Neuron (in vitro differentiated cells): ENCODE data around the gene CDK5R1.

Experiments used
- H2AFZ ChIP-seq: one replicate; pipeline ENCODE4 v1.6.1; 2013; ENCODE audit warnings: low read depth, mild to moderate bottlenecking, inconsistent platforms, low read length, moderate library complexity
- H3K27me3 ChIP-seq: one replicate; pipeline ENCODE4 v1.6.1; 2013; ENCODE audit warnings: low read length; ENCODE audit not compliant: insufficient read depth
- H3K36me3 ChIP-seq: one replicate; pipeline ENCODE4 v1.6.1; 2013; ENCODE audit warnings: low read length; ENCODE audit not compliant: insufficient read depth
- H3K4me1 ChIP-seq: one replicate; pipeline ENCODE4 v1.6.1; 2013; ENCODE audit warnings: low read length; ENCODE audit not compliant: insufficient read depth
- H3K4me3 ChIP-seq: 2 replicates; pipeline ENCODE4 v1.5.1; 2013; ENCODE audit warnings: mild to moderate bottlenecking, low read length, moderate library complexity
- H3K9me3 ChIP-seq: one replicate; pipeline ENCODE4 v1.6.1; 2013; ENCODE audit warnings: low read length

CDK5R1 gene

GRCh38 chr17:32491371-32492263, 4.8 kb downstream of the CDK5R1 start:
- Histone ChIP-seq H2AFZ (no peak overlapping the region), H3K4me3 (no peak overlapping the region), H3K9me3 (no peaks in the 10 kb centered on the region), H3K4me1 (peaks cover 30% of the 10 kb centered on the region), H3K27me3 (no peaks in the 10 kb centered on the region), H3K36me3 (peaks cover 28% of the 10 kb centered on the region)

GRCh38 chr17:32492264-32492589, 5.4 kb downstream of the CDK5R1 start:
- Histone ChIP-seq H3K36me3 (peaks cover 28% of the 10 kb centered on the region), H3K9me3 (no peaks in the 10 kb centered on the region), H2AFZ (no peak overlapping the region), H3K27me3 (no peaks in the 10 kb centered on the region), H3K4me1 (peaks cover 30% of the 10 kb centered on the region), H3K4me3 (no peak overlapping the region)

GRCh38 chr17:32492648-32493289, 6.0 kb downstream of the CDK5R1 start:
- H3K36me3 ChIP-seq = peaks cover 28% of the 10 kb centered on the region
- peaks cover 27% of the 10 kb centered on the region for H3K4me1 ChIP-seq
- H3K4me3 ChIP-seq = no peak overlapping the region
- no peaks in the 10 kb centered on the region for H3K9me3 ChIP-seq
- no peaks in the 10 kb centered on the region for H3K27me3 ChIP-seq
- H2AFZ ChIP-seq = no peak overlapping the region

DNA sequence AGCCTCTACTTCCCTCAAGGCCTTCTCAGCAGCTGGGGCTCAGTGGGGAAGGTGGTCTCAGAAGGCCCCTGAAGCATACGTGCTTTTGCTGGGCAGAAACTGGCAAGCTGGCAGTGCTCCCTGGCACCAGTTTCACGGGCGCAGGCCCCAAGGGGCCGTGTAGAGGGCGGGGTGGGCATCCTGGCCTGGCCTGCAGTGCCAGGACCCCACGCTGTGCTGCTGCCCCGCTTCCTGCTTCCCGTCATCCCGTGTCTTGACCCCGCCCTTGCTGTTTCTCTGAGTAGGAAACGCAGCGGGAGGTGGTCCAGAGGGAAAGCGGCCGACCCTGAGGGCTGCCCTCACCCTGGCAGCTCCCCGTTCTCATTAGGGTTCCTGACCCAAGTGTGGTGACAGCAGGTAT, 6.8 kb downstream of the CDK5R1 start:
- H3K36me3 ChIP-seq = peaks cover 21% of the 10 kb centered on the region
- no peak overlapping the region for H3K4me3 ChIP-seq
- H2AFZ ChIP-seq = no peak overlapping the region
- no peaks in the 10 kb centered on the region for H3K27me3 ChIP-seq
- no peaks in the 10 kb centered on the region for H3K9me3 ChIP-seq
- peaks cover 20% of the 10 kb centered on the region for H3K4me1 ChIP-seq

DNA sequence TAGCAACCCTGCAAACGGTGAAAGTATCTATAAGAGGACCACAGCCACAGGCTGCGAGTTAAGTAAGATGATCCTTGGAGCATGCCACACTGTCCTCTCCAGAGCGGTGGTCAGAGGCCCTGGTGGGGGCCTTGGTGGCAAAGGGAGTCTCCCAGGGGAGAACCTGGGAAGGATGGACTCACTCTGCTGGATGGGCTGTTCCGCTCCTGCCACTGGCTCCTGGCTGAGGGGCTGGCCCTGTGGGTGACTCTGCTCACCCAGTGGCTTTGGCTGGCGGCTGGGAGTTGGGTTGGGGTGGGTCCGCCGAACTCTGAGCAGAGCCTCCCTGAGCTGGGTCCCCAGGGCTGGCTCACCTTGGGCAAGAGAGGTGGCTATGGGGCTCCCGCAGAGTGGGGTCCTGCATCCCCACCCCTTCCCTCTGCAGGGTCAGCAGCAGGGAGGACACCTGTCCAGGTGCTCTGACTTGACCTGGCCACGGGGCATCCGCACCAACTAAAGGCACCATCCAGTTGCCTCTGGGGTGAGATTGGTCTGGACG, 7.3 kb downstream of the CDK5R1 start:
- H3K27me3 ChIP-seq = no peaks in the 10 kb centered on the region
- peaks cover 16% of the 10 kb centered on the region for H3K36me3 ChIP-seq
- H3K4me3 ChIP-seq = no peak overlapping the region
- no peak overlapping the region for H2AFZ ChIP-seq
- H3K4me1 ChIP-seq = peaks cover 15% of the 10 kb centered on the region
- H3K9me3 ChIP-seq = no peaks in the 10 kb centered on the region

DNA sequence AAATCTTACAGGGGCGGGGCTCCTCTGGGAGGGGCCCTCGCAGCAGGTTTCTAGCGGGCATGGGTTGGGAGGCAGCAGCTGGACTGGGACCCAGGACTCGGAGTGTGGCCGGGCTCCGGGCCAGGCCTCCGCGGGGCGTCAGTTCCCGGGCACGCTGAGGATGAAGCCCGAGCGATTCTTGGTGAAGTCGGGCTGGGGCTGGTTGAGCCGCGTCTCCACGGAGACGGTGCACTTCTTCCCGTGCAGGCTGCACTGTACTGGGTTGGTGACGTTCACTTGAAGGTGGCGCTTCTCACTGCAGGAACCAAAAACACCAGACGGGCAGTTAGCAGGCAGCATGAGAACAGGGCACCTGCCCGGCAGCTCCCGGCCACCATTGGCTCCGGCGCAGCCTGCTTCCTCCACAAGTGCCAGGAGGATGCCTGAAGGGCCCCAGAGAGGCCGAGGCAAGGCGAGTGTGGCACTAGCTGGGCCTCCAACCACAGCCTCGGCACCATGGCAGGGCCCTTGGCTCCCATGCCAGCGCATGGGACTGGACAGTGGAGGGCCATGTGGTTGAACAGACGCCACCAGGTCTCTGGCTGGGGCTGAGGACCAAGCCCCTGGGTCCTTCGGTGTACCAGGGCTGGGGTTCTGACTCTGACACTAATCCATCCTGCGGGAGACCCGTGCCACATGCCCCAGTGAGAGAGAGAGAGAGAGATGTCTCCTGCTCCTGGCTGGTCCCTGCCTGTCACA, 8.0 kb downstream of the CDK5R1 start:
- Histone ChIP-seq H3K4me1 (peaks cover 8% of the 10 kb centered on the region), H3K4me3 (no peak overlapping the region), H3K36me3 (peaks cover 8% of the 10 kb centered on the region), H2AFZ (no peak overlapping the region), H3K9me3 (no peaks in the 10 kb centered on the region), H3K27me3 (no peaks in the 10 kb centered on the region)

GRCh38 chr17:32495359-32496231, 8.8 kb downstream of the CDK5R1 start:
- peaks cover 2% of the 10 kb centered on the region for H3K36me3 ChIP-seq
- H3K27me3 ChIP-seq = no peaks in the 10 kb centered on the region
- no peaks in the 10 kb centered on the region for H3K9me3 ChIP-seq
- no peak overlapping the region for H2AFZ ChIP-seq
- peaks cover 3% of the 10 kb centered on the region for H3K4me1 ChIP-seq
- H3K4me3 ChIP-seq = no peak overlapping the region

- H2AFZ ChIP-seq = no peak overlapping the region
- H3K27me3 ChIP-seq = no peaks in the 10 kb centered on the region
- no peaks in the 10 kb centered on the region for H3K4me1 ChIP-seq
- no peaks in the 10 kb centered on the region for H3K36me3 ChIP-seq
- H3K9me3 ChIP-seq = no peaks in the 10 kb centered on the region
- H3K4me3 ChIP-seq = no peak overlapping the region
Observed at GRCh38 chr17:32496395-32497073, 9.7 kb downstream of the CDK5R1 start.

- no peak overlapping the region for H3K4me3 ChIP-seq
- H3K4me1 ChIP-seq = no peaks in the 10 kb centered on the region
- H3K27me3 ChIP-seq = no peaks in the 10 kb centered on the region
- no peak overlapping the region for H2AFZ ChIP-seq
- peaks cover 3% of the 10 kb centered on the region for H3K9me3 ChIP-seq
- H3K36me3 ChIP-seq = no peaks in the 10 kb centered on the region
Observed at GRCh38 chr17:32497431-32498205, 10.8 kb downstream of the CDK5R1 start.

GRCh38 chr17:32498391-32498790, 11.6 kb downstream of the CDK5R1 start:
- H3K36me3 ChIP-seq = no peaks in the 10 kb centered on the region
- no peak overlapping the region for H2AFZ ChIP-seq
- no peaks in the 10 kb centered on the region for H3K4me1 ChIP-seq
- peaks cover 3% of the 10 kb centered on the region for H3K9me3 ChIP-seq
- no peak overlapping the region for H3K4me3 ChIP-seq
- H3K27me3 ChIP-seq = no peaks in the 10 kb centered on the region

DNA sequence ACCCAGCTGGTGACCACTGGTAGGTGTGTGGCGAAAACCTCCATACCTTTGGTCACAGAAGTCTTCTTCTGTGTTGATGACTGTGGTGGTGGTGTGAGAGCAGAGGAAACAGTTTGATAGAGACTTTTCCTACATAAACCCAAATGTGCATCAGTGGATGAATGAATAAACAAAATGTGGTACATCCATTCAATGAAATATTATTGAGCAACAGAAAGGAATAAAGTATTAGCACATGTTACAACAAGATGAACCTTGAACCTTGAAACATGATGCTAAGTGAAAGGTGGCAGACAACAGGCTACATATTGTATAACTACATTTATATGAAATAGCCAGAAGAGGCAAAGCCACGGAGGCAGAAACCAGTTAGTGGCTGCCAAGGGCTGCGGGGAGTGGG, 15.2 kb downstream of the CDK5R1 start:
- H3K27me3 ChIP-seq = no peaks in the 10 kb centered on the region
- H3K9me3 ChIP-seq = peaks cover 3% of the 10 kb centered on the region
- peaks cover 10% of the 10 kb centered on the region for H3K4me1 ChIP-seq
- H3K36me3 ChIP-seq = no peaks in the 10 kb centered on the region
- H2AFZ ChIP-seq = no peak overlapping the region
- H3K4me3 ChIP-seq = no peak overlapping the region
